ENCODE results near the gene ZMIZ2. TPM values are rescaled to one million over a fixed set of nuclear protein-coding genes. Genes with fewer than 3 reads are reported as not detected.

The ZMIZ2 gene
- total RNA-seq, 1 experiment from 2014 or later: 69.0 TPM

DNA sequence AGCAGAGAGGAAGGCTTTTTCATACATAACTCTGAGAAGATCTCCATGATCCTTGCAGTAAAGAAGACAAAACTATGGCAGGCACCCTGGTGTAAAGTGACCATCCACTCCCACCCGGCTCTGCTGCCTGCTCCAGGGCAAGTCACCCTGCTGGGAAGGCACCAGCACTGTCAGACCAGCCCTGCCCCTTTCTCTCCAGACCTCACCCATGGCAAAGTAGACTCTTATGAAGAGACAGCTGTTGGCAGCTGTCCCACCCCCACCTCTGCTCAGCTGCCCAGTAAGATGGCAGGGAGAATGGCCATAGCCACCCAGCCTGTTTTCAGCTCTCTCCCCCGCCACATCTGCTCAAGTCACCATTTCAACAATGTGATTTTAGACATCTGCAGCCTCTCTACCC lies 8.6 kb upstream of the ZMIZ2 start:
- Mint-ChIP-seq H3K4me1 (ENCODE audit: low read depth, unreplicated experiment) (no peaks in the 10 kb centered on the region), H3K4me3 (ENCODE audit: unreplicated experiment) (no peak overlapping the region), H3K27ac (ENCODE audit: unreplicated experiment) (no peak overlapping the region), H3K36me3 (ENCODE audit: insufficient read depth, unreplicated experiment) (peaks cover 4% of the 10 kb centered on the region), H3K27me3 (ENCODE audit: insufficient read depth, unreplicated experiment) (no peaks in the 10 kb centered on the region), H3K9me3 (ENCODE audit: unreplicated experiment) (no peaks in the 10 kb centered on the region)
- BruUV-seq (replicated peaks): no TSS peak
- TF ChIP-seq, protein P1, sequence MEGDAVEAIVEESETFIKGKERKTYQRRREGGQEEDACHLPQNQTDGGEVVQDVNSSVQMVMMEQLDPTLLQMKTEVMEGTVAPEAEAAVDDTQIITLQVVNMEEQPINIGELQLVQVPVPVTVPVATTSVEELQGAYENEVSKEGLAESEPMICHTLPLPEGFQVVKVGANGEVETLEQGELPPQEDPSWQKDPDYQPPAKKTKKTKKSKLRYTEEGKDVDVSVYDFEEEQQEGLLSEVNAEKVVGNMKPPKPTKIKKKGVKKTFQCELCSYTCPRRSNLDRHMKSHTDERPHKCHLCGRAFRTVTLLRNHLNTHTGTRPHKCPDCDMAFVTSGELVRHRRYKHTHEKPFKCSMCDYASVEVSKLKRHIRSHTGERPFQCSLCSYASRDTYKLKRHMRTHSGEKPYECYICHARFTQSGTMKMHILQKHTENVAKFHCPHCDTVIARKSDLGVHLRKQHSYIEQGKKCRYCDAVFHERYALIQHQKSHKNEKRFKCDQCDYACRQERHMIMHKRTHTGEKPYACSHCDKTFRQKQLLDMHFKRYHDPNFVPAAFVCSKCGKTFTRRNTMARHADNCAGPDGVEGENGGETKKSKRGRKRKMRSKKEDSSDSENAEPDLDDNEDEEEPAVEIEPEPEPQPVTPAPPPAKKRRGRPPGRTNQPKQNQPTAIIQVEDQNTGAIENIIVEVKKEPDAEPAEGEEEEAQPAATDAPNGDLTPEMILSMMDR (IDR thresholded peaks at IDR 0.05; ENCODE audit: insufficient read depth in 1 of 2, low read depth in 1 of 2, low read length in 1 of 2, severe bottlenecking in 1 of 2, unreplicated experiment in 1 of 2): no peak
- Histone ChIP-seq H3K4me3 (ENCODE audit: low read depth, low read length) (no peak overlapping the region), H3K36me3 (ENCODE audit: control insufficient read depth, insufficient read depth, low read length) (no peaks in the 10 kb centered on the region), H3K4me1 (peaks cover 6% of the 10 kb centered on the region), H3K27me3 (replicated peaks; ENCODE audit: control insufficient read depth, insufficient read depth, low read length) (no peaks in the 10 kb centered on the region), H3K9me3 (no peaks in the 10 kb centered on the region)
- ChIA-PET POLR2A (no interaction called here), CTCF (no interaction called here)
- DNase-seq: no peak
- intact Hi-C loops (cut with micrococcal nuclease; ENCODE audit: unreplicated experiment): no loop called here

DNA sequence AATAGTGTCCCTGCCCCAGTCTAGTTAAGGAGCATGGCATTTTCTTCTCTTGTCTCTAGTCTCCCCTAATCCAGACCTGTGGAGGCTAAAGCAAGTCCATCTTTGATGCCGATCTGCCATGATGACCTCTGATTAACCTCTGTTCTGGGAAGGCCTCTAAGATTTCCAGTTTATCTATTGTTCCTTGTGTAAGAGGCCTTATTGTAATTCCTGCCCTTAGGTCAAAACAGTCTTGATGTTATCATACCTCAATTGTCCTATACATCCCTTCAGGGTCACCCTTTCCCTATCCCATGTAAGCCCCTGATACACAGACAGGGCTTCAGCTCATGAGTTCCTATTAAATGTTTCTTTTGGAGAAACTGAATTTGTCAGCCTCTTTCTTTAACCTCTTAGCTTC lies 4.9 kb upstream of the ZMIZ2 start:
- ChIA-PET POLR2A (no interaction called here), CTCF (no interaction called here)
- BruUV-seq (replicated peaks): no TSS peak

DNA sequence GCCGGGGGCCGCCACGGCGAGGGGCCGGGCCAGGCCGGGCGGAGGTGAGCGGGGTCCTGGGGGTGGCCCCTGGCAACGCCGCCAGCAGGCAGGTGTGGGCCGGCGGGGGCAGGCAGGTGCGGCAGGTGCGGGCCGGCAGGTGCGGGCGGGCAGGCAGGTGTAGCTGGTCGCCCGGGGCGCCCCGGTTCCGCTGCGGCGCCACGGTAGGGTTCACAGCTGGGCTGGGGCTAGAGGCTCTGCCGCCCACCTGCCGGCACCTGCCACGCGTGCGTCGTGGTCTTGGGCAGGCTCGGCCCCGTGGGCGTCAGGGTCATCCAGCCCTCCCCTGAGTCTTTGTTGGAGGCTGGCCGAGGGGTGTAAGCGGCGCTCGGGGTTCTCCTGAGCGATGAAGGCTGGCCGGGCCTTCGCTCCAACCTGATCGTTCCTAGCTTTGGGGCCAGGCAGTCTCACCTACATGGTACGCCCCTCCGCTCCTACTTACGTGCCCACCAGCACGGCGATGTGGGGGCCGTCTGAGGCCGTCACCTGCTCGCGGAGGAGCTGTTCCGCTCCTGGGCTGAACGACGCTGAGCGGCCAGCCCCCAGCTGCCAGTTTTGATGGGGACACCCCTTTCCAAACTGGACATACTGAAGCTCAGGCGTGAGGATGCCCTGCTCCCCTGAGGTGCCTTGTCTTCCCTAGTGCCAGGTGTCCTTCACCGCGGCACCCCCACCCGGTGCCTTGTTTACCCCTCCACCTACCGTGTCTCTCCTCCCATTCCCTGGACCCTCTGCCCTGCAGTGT lies 493 bp downstream of the ZMIZ2 start:
- ChIA-PET POLR2A (interaction anchor here (0.6 kb wide), 3 partner anchors 42 to 176 kb away, joined by 3 to 13 read pairs (median 5); partner anchors contain the start of gene DDX56), CTCF (no interaction called here)
- H3K36me3 ChIP-seq (ENCODE audit: control insufficient read depth, insufficient read depth, low read length): no peaks in the 10 kb centered on the region; the same call in none of the 2 replicates
- peak overlapping the region; percentile 96 for H3K4me3 ChIP-seq (ENCODE audit: low read depth, low read length)
- peaks cover 18% of the 10 kb centered on the region for H3K4me1 Mint-ChIP-seq (ENCODE audit: low read depth, unreplicated experiment)
- TF ChIP-seq, protein P1 (IDR thresholded peaks at IDR 0.05; ENCODE audit: insufficient read depth in 1 of 2, low read depth in 1 of 2, low read length in 1 of 2, severe bottlenecking in 1 of 2, unreplicated experiment in 1 of 2): no peak
- H3K27ac Mint-ChIP-seq (ENCODE audit: unreplicated experiment): peak overlapping the region; percentile 72
- intact Hi-C loops (cut with micrococcal nuclease; ENCODE audit: unreplicated experiment): loop anchor here (1.0 to 5.0 kb wide), 4 partner anchors 48 to 167 kb away; partner anchors contain the start of genes OGDH, PPIA and TMED4
- H3K4me1 ChIP-seq: peaks cover 24% of the 10 kb centered on the region
- BruUV-seq (replicated peaks): no TSS peak
- H3K27me3 Mint-ChIP-seq (ENCODE audit: insufficient read depth, unreplicated experiment): no peaks in the 10 kb centered on the region
- H3K36me3 Mint-ChIP-seq (ENCODE audit: insufficient read depth, unreplicated experiment): peaks cover 5% of the 10 kb centered on the region
- H3K9me3 Mint-ChIP-seq (ENCODE audit: unreplicated experiment): no peaks in the 10 kb centered on the region
- H3K4me3 Mint-ChIP-seq (ENCODE audit: unreplicated experiment): peak overlapping the region; percentile 83
- H3K9me3 ChIP-seq: no peaks in the 10 kb centered on the region
- DNase-seq: no peak
- H3K27me3 ChIP-seq (replicated peaks; ENCODE audit: control insufficient read depth, insufficient read depth, low read length): no peaks in the 10 kb centered on the region

More for the DNA sequence above, 4.9 kb upstream of the ZMIZ2 start:
- no peaks in the 10 kb centered on the region for H3K9me3 Mint-ChIP-seq (ENCODE audit: unreplicated experiment)
- TF ChIP-seq, protein P1 (IDR thresholded peaks at IDR 0.05; ENCODE audit: insufficient read depth in 1 of 2, low read depth in 1 of 2, low read length in 1 of 2, severe bottlenecking in 1 of 2, unreplicated experiment in 1 of 2): no peak
- intact Hi-C loops (cut with micrococcal nuclease; ENCODE audit: unreplicated experiment): no loop called here
- Histone ChIP-seq H3K27me3 (replicated peaks; ENCODE audit: control insufficient read depth, insufficient read depth, low read length) (no peaks in the 10 kb centered on the region), H3K36me3 (ENCODE audit: control insufficient read depth, insufficient read depth, low read length) (no peaks in the 10 kb centered on the region), H3K4me3 (ENCODE audit: low read depth, low read length) (no peak overlapping the region), H3K4me1 (peaks cover 11% of the 10 kb centered on the region), H3K9me3 (no peaks in the 10 kb centered on the region)
- H3K36me3 Mint-ChIP-seq (ENCODE audit: insufficient read depth, unreplicated experiment): no peaks in the 10 kb centered on the region
- no peak overlapping the region for H3K27ac Mint-ChIP-seq (ENCODE audit: unreplicated experiment)
- peaks cover 7% of the 10 kb centered on the region for H3K4me1 Mint-ChIP-seq (ENCODE audit: low read depth, unreplicated experiment)
- H3K27me3 Mint-ChIP-seq (ENCODE audit: insufficient read depth, unreplicated experiment): no peaks in the 10 kb centered on the region
- DNase-seq: no peak
- no peak overlapping the region for H3K4me3 Mint-ChIP-seq (ENCODE audit: unreplicated experiment)
